H1 (cell line): ENCODE results near the gene OBSCN. TPM values are rescaled to one million over a fixed set of nuclear protein-coding genes. Genes with fewer than 3 reads are reported as not detected.

Source experiments
- CTCF ChIA-PET: fragments of 300-600 bp; sonication (Branson Sonifier 250); formaldehyde crosslinking; loops from one replicate; lab custom pipeline; 2021; ENCODE audit not compliant: partially characterized antibody; lab: Charles Lee
- POLR2A ChIA-PET: fragments of 300-600 bp; sonication (Branson Sonifier 250); formaldehyde crosslinking; loops from one replicate; lab custom pipeline; 2021; ENCODE audit warnings: inconsistent platforms; ENCODE audit not compliant: partially characterized antibody; lab: Charles Lee
- DNase-seq, 2 experiments: peaks; one replicate each; pipeline versions ENCODE4 v3.0.0 to v3.0.0-alpha.2; 2010 to 2022; ENCODE audit warnings: low spot score in 2 of 2, low read depth in 1 of 2, mixed read lengths in 1 of 2
- FAIRE-seq: peaks from 2 replicates; lab custom pipeline; 2011; peaks lifted over from hg19 to GRCh38; lab: Jason Lieb, UNC
- H2AFZ ChIP-seq: 2 replicates; pipeline ENCODE4 v1.8.1; 2012; ENCODE audit warnings: low read length, inconsistent platforms
- H2AK5ac ChIP-seq: 2 replicates; pipeline ENCODE4 v1.6.1; 2013; ENCODE audit warnings: low read depth, low read length
- H2BK120ac ChIP-seq: replicated peaks from 2 replicates; pipeline ENCODE3; 2013; ENCODE audit warnings: low read depth, low read length, inconsistent platforms
- H2BK12ac ChIP-seq: 2 replicates; pipeline ENCODE4 v1.6.1; 2013; ENCODE audit warnings: low read depth, low read length
- H2BK15ac ChIP-seq: 2 replicates; pipeline ENCODE4 v1.6.1; 2013; ENCODE audit warnings: low read length
- H2BK20ac ChIP-seq: 2 replicates; pipeline ENCODE4 v1.6.1; 2013; ENCODE audit warnings: low read length
- H2BK5ac ChIP-seq: 2 replicates; pipeline ENCODE4 v1.6.1; 2013; ENCODE audit warnings: low read depth, low read length
- H3K14ac ChIP-seq: 2 replicates; pipeline ENCODE4 v1.6.1; 2013; ENCODE audit warnings: inconsistent platforms; ENCODE audit not compliant: insufficient read length
- H3K18ac ChIP-seq: 2 replicates; pipeline ENCODE4 v1.6.1; 2013; ENCODE audit warnings: low read length; ENCODE audit errors: extremely low read depth
- H3K23ac ChIP-seq: 2 replicates; pipeline ENCODE4 v1.6.1; 2013; ENCODE audit warnings: inconsistent platforms; ENCODE audit not compliant: insufficient read length
- H3K23me2 ChIP-seq: 2 replicates; pipeline ENCODE4 v1.6.1; 2013; ENCODE audit warnings: low read depth, low read length
- H3K27ac ChIP-seq: 2 replicates; pipeline ENCODE4 v1.6.1; 2011; ENCODE audit warnings: low read depth, low read length, inconsistent platforms
- H3K27me3 ChIP-seq, 4 experiments: replicated peaks in 1 of 4; 1 replicate in 1 of 4; 2 replicates in 3 of 4; pipeline versions ENCODE4 v1.6.1 to v1.8.1; 2011 to 2013; ENCODE audit warnings: low read length in 3 of 4, mild to moderate bottlenecking in 3 of 4, inconsistent platforms in 2 of 4, mixed read lengths in 2 of 4, moderate library complexity in 1 of 4; ENCODE audit not compliant: control insufficient read depth in 3 of 4, insufficient read depth in 3 of 4; ENCODE audit errors: extremely low read depth in 1 of 4
- H3K36me3 ChIP-seq, 4 experiments: 2 replicates each; pipeline versions ENCODE4 v1.6.1 to v1.8.1; 2011 to 2013; ENCODE audit warnings: mild to moderate bottlenecking in 4 of 4, low read length in 3 of 4, moderate library complexity in 2 of 4, control low read depth in 1 of 4, inconsistent platforms in 1 of 4; ENCODE audit not compliant: insufficient read depth in 4 of 4, control insufficient read depth in 2 of 4
- H3K4ac ChIP-seq: replicated peaks from 2 replicates; pipeline ENCODE3; 2013; ENCODE audit warnings: low read length, low read depth, mixed read lengths, inconsistent platforms; ENCODE audit not compliant: insufficient read length
- H3K4me1 ChIP-seq, 4 experiments: replicated peaks in 1 of 4; 1 replicate in 1 of 4; 2 replicates in 3 of 4; pipeline versions ENCODE4 v1.6.1 to v1.8.1; 2011 to 2013; ENCODE audit warnings: low read length in 3 of 4, inconsistent platforms in 2 of 4, mixed read lengths in 1 of 4; ENCODE audit not compliant: insufficient read depth in 4 of 4, control insufficient read depth in 3 of 4
- H3K4me2 ChIP-seq, 2 experiments: 2 replicates each; pipeline versions ENCODE4 v1.6.1 to v1.8.1; 2011 to 2013; ENCODE audit warnings: low read depth in 2 of 2, low read length in 2 of 2, control low read depth in 1 of 2, inconsistent platforms in 1 of 2, mild to moderate bottlenecking in 1 of 2; ENCODE audit not compliant: insufficient read depth in 1 of 2
- H3K4me3 ChIP-seq, 4 experiments: fragments of 200-600, 300-600 bp in 1 of 4; sonication (generic), shearing (Covaris generic), sonication (Bioruptor Twin) in 1 of 4; 2 replicates each; pipeline versions ENCODE4 v1.5.1 to v1.8.1; 2011 to 2016; ENCODE audit warnings: low read length in 4 of 4, low read depth in 3 of 4, control low read depth in 2 of 4, inconsistent platforms in 2 of 4, mild to moderate bottlenecking in 2 of 4, mixed read lengths in 1 of 4, moderate library complexity in 1 of 4; ENCODE audit not compliant: insufficient read depth in 2 of 4; ENCODE audit errors: extremely low read depth in 1 of 4
- H3K56ac ChIP-seq: replicated peaks from 2 replicates; pipeline ENCODE3; 2013; ENCODE audit warnings: low read depth, mild to moderate bottlenecking, mixed read lengths, low read length, inconsistent platforms; ENCODE audit not compliant: insufficient read length
- H3K79me1 ChIP-seq: 2 replicates; pipeline ENCODE4 v1.6.1; 2013; ENCODE audit warnings: low read depth, low read length, control low read depth
- H3K79me2 ChIP-seq, 2 experiments: 2 replicates each; pipeline versions ENCODE4 v1.6.1 to v1.8.1; 2012 to 2013; ENCODE audit warnings: low read length in 2 of 2, mild to moderate bottlenecking in 2 of 2, inconsistent platforms in 1 of 2; ENCODE audit not compliant: insufficient read depth in 2 of 2, control insufficient read depth in 1 of 2
- H3K9ac ChIP-seq, 4 experiments: replicated peaks in 1 of 4; 1 replicate in 1 of 4; 2 replicates in 3 of 4; pipeline versions ENCODE4 v1.6.1 to v1.8.1; 2011 to 2013; ENCODE audit warnings: low read depth in 3 of 4, low read length in 3 of 4, control low read depth in 2 of 4, mild to moderate bottlenecking in 2 of 4, moderate library complexity in 2 of 4, inconsistent platforms in 1 of 4; ENCODE audit errors: extremely low read depth in 1 of 4
- H3K9me3 ChIP-seq, 2 experiments: 2 replicates each; pipeline versions ENCODE4 v1.6.1 to v1.8.1; 2012 to 2013; ENCODE audit warnings: mild to moderate bottlenecking in 2 of 2, moderate library complexity in 2 of 2, control low read depth in 1 of 2, inconsistent platforms in 1 of 2, low read depth in 1 of 2, low read length in 1 of 2, mixed read lengths in 1 of 2; ENCODE audit not compliant: insufficient read depth in 2 of 2
- H4K20me1 ChIP-seq, 2 experiments: replicated peaks in 1 of 2; 2 replicates each; pipeline versions ENCODE3 to v1.8.1; 2011 to 2013; ENCODE audit warnings: inconsistent platforms in 2 of 2, low read length in 2 of 2, mild to moderate bottlenecking in 1 of 2; ENCODE audit not compliant: insufficient read depth in 2 of 2, control insufficient read depth in 1 of 2
- H4K5ac ChIP-seq: 2 replicates; pipeline ENCODE4 v1.6.1; 2013; ENCODE audit warnings: low read length, low read depth, mixed read lengths, inconsistent platforms; ENCODE audit not compliant: insufficient read length
- H4K8ac ChIP-seq: 2 replicates; pipeline ENCODE4 v1.8.0; 2013; ENCODE audit warnings: mild to moderate bottlenecking, moderate library complexity, low read length, inconsistent platforms; ENCODE audit not compliant: insufficient read depth; ENCODE audit errors: extremely low read depth
- H4K91ac ChIP-seq: replicated peaks from 2 replicates; pipeline ENCODE3; 2013; ENCODE audit warnings: low read length, mixed read lengths, inconsistent platforms; ENCODE audit not compliant: insufficient read length
- CHD2 ChIP-seq: IDR thresholded peaks from 2 replicates; pipeline ENCODE4 v1.6.1; 2012; ENCODE audit warnings: low read length, improper control_type of control experiment
- EZH2 ChIP-seq: fragments of 200-600 bp; sonication (generic); IDR thresholded peaks from 2 replicates; pipeline ENCODE4 v1.7.1; 2012; ENCODE audit warnings: low read depth, mild to moderate bottlenecking, moderate library complexity, low read length, inconsistent platforms; ENCODE audit not compliant: severe bottlenecking
- FOSL1 ChIP-seq: IDR thresholded peaks from 2 replicates; pipeline ENCODE4 v1.6.1; 2011; ENCODE audit warnings: mild to moderate bottlenecking, low read depth, low read length, moderate library complexity; ENCODE audit not compliant: insufficient read depth
- JUND ChIP-seq: IDR thresholded peaks from 2 replicates; pipeline ENCODE4 v1.6.1; 2011; ENCODE audit warnings: mild to moderate bottlenecking, improper control_type of control experiment, low read length
- WGBS, 2 experiments: shearing (Covaris generic) in 1 of 2; methylation state at CpG; one replicate each; pipeline versions ENCODE4 v1.1.6 to v1.1.7; 2013 to 2015; ENCODE audit warnings: low lambda C conversion rate in 2 of 2, mixed read lengths in 2 of 2, inconsistent platforms in 1 of 2, low coverage in 1 of 2, missing lambda C conversion rate in 1 of 2; ENCODE audit not compliant: insufficient replicate concordance in 2 of 2, insufficient coverage in 1 of 2, insufficient read length in 1 of 2; ENCODE audit errors: extremely low coverage in 1 of 2, missing lambda C conversion rate in 1 of 2; 5-methylcytosine and 5-hydroxymethylcytosine counted together
- polyA plus RNA-seq, 7 experiments: library from polyadenylated mRNA; depleted of rRNA in 3 of 7; stranded (reverse) in 5 of 7; unstranded in 2 of 7; fragments of >200 nt in 5 of 7; fragments of 200-250 nt in 2 of 7; gene quantifications; 1 replicate in 5 of 7; 2 replicates in 1 of 7; 4 replicates in 1 of 7; pipeline versions ENCODE4 v1.2.1 to v1.2.3, GENCODE V29; 2011 to 2013; ENCODE audit warnings: missing spikeins in 2 of 7, mixed read lengths in 2 of 7
- total RNA-seq: library from RNA; stranded (reverse); fragmentation: NEBNext Ultra II Directional; extraction: Animal tissue kit (Norgen Biotek cat#: 25700); gene quantifications from 2 replicates; pipeline ENCODE4 v1.2.1, GENCODE V29; 2021
- TF ChIP-seq, protein P1 (sequence below): IDR thresholded peaks from 2 replicates; pipeline ENCODE4 v1.6.1; 2011; ENCODE audit warnings: low read depth, mild to moderate bottlenecking, low read length; ENCODE audit not compliant: insufficient read depth
- TF ChIP-seq, protein P2 (sequence below): IDR thresholded peaks from 2 replicates; pipeline ENCODE4 v1.6.1; 2012; ENCODE audit warnings: low read length, inconsistent platforms

Gene OBSCN
- total and polyA plus RNA-seq, 2 of the 8 experiments (the other 6 are each of a cell fraction or from before 2014, with no cell fraction given), result 7.5 to 28.4 TPM

DNA sequence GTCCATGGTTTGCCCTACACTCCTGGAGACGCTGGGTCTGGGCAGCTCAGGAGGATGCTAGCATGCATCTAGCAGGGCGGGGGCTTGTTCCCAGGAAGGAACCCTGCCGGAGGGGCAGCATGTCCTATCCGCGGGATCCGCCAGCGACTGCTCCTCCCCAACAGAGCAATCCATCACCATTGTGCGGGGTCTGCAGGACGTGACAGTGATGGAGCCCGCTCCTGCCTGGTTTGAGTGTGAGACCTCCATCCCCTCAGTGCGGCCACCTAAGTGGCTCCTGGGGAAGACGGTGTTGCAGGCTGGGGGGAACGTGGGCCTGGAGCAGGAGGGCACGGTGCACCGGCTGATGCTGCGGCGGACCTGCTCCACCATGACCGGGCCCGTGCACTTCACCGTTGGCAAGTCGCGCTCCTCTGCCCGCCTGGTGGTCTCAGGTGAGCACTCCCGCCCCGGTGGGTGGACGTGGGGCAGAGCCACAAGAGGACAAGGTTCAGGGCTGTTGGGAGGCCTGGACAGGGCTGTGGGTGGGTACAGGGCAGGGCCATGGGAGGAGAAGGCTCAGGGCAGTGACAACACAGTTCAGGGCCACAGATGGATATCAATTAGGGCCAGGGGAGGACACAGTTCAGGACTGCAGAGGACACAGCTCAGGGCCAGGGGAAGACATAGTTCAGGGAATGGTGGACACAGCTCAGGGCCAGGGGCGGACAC lies 71.3 kb downstream of the OBSCN start:
- H3K9ac ChIP-seq, result no peak overlapping the region
- FAIRE-seq, result no peak
- H3K79me1 ChIP-seq, result no peaks in the 10 kb centered on the region
- no peak overlapping the region for H4K5ac ChIP-seq
- no peak overlapping the region for H3K4me2 ChIP-seq
- ChIA-PET CTCF (interaction anchor here (0.9 to 1.5 kb wide), 3 partner anchors 17 to 108 kb away, joined by 3 to 5 read pairs (median 4); no protein-coding TSS in a partner anchor), POLR2A (interaction anchor here (0.9 to 1.4 kb wide), 2 partner anchors 7 to 67 kb away, joined by 3 read pairs; no protein-coding TSS in a partner anchor)
- H3K4ac ChIP-seq, result no peak overlapping the region
- H3K27ac ChIP-seq, result no peak overlapping the region
- no peak overlapping the region for H3K14ac ChIP-seq
- H2BK15ac ChIP-seq, result no peak overlapping the region
- H3K4me3 ChIP-seq, result no peak overlapping the region
- H3K23ac ChIP-seq, result no peak overlapping the region
- no peaks in the 10 kb centered on the region for H3K79me2 ChIP-seq
- peaks cover 7% of the 10 kb centered on the region; the same call in 1 of the 2 replicates for H3K23me2 ChIP-seq
- no peak overlapping the region for H2BK12ac ChIP-seq
- H2AK5ac ChIP-seq, result no peak overlapping the region
- DNase-seq, result no peak
- H4K20me1 ChIP-seq, result peaks cover 8 to 10% of the 10 kb centered on the region in 2 experiments
- no peak overlapping the region for H2BK120ac ChIP-seq
- H4K8ac ChIP-seq, result no peak overlapping the region
- no peak overlapping the region for H2AFZ ChIP-seq
- H3K36me3 ChIP-seq, result peaks cover 7 to 23% (median 13%) of the 10 kb centered on the region in 4 experiments; a peak in 6 of 8 replicates
- peaks cover 0 to 5% (median 3%) of the 10 kb centered on the region in 4 experiments; a peak in 2 of 7 replicates for H3K27me3 ChIP-seq
- 95% methylated on average over 27 of the region's 27 CpGs; no CpG with 5 or more reads in 1 of the 2 experiments for WGBS, 2 experiments
- H3K56ac ChIP-seq, result no peak overlapping the region
- H2BK5ac ChIP-seq, result no peak overlapping the region
- H2BK20ac ChIP-seq, result no peak overlapping the region
- H4K91ac ChIP-seq, result no peak overlapping the region
- H3K18ac ChIP-seq, result no peak overlapping the region
- H3K4me1 ChIP-seq, result peaks cover 0 to 7% (median 1%) of the 10 kb centered on the region in 4 experiments; a peak in 4 of 7 replicates
- no peak for TF ChIP-seq EZH2
- no peak for TF ChIP-seq FOSL1
- TF ChIP-seq, protein P1, sequence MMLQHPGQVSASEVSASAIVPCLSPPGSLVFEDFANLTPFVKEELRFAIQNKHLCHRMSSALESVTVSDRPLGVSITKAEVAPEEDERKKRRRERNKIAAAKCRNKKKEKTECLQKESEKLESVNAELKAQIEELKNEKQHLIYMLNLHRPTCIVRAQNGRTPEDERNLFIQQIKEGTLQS, result no peak
- TF ChIP-seq, protein P2, sequence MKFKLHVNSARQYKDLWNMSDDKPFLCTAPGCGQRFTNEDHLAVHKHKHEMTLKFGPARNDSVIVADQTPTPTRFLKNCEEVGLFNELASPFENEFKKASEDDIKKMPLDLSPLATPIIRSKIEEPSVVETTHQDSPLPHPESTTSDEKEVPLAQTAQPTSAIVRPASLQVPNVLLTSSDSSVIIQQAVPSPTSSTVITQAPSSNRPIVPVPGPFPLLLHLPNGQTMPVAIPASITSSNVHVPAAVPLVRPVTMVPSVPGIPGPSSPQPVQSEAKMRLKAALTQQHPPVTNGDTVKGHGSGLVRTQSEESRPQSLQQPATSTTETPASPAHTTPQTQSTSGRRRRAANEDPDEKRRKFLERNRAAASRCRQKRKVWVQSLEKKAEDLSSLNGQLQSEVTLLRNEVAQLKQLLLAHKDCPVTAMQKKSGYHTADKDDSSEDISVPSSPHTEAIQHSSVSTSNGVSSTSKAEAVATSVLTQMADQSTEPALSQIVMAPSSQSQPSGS, result no peak
- no peak for TF ChIP-seq JUND
- no peak for TF ChIP-seq CHD2
- TF ChIP-seq, all 59 proteins: peak for 0
- H3K9me3 ChIP-seq, result no peaks in the 10 kb centered on the region
